GM12892 (cell line): ENCODE results near the gene BSN.

Experiments used
- POLR2A ChIP-seq: IDR thresholded peaks from 2 replicates; pipeline ENCODE4 v1.6.1; 2011; ENCODE audit warnings: low read depth, low read length, control low read depth
- TAF1 ChIP-seq: IDR thresholded peaks from 2 replicates; pipeline ENCODE4 v1.6.1; 2011; ENCODE audit warnings: low read depth, mild to moderate bottlenecking, control low read depth, low read length, borderline replicate concordance

DNA sequence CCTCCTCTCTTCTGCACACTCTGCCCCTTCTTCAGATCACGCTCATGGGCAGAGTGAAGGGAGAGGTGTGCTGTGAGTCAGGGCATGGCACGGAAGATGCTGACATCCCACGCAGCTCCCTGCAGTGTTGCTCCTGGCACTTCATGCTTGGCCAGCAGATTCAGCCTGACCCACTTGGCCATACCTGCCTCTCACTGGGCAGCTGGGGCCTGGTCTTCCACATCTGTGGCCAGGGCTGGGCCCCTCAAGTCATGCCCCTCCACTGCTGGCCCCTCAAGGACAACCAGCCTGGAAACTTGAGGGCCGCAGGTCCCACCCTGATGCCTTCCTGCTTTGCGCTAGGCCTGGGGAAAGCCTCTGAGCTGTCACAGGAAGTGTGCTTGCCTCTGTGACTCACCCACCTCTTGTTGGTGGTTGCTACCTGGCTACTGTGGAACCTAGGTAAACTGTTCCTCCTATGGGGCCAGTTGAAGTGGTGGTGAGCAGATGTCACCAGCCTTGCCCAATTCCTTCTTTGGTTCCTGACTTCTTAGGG, 48.7 kb downstream of the BSN start:
- TF ChIP-seq POLR2A (no peak), TAF1 (no peak)
